GM18858 (cell line): ENCODE measurements around the gene RCBTB2.
"Not testable (repeated sequence)": the region's sequence is repeated elsewhere in the genome, so short reads cannot be mapped to it uniquely, and the experiment has no call there.

Experiments
- ATAC-seq: cut with Tn5 transposase; IDR thresholded peaks from one replicate; pipeline ENCODE4 v1.9.1; 2021; ENCODE audit not compliant: unreplicated experiment

The RCBTB2 gene

DNA sequence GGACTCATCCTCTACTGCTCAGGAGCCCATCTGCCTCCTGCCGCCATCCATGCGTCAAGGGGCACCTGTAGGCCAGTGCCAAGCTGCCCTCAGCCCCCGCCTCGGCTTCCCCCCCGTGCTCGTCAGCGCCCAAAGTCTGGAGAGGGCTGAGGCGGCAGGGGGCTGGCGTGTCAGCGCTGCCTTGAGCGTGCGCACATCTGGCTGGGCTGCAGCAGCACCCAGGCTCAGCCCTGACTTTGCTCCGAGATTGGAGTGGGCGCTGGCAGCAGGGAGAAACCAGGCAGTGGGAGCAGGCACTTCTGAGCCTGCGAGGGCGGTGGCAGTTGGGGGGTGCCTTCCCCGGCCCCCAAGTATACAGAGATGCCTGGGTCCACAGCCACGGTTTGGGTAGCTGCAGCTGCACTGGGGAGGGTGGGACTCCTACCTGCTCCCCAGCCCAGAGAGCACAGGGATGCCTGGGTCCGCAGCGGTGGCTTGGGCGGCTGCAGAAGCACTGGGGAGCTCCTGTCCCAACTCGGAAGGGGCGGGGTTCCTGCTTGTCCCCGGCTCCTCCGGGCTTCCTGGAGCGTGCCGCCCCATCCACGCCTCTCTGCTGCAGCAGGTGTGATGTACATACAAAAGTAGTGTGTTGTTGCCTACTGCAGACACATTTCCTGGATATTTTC lies 75.2 kb downstream of the RCBTB2 start:
- ATAC-seq, result no peak

DNA sequence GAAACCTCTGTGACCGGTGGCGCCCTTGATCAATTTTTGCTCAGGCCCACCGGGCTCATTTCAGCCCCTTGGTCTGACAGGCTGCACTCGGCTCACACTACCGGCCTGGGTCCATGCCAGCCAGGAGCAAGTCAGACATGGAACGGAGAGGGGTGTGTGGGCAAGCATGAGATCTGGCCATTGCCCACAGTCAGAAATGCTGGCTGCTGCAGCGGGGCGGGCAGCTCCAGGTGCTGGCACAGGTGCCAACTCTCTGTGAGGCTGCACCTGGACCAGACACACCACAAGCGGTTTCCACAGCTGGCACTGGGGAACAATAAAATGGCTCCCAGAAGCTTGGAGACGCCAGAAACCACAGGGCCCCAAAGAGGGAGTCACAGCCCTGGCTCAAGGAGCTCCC lies 76.3 kb downstream of the RCBTB2 start:
- no peak for ATAC-seq

- not testable (repeated sequence) for ATAC-seq
These were observed 81.7 kb downstream of the RCBTB2 start for GRCh38 chr13:48451196-48451595.

- no peak for ATAC-seq
These were observed 83.2 kb downstream of the RCBTB2 start for GRCh38 chr13:48449656-48450055.

DNA sequence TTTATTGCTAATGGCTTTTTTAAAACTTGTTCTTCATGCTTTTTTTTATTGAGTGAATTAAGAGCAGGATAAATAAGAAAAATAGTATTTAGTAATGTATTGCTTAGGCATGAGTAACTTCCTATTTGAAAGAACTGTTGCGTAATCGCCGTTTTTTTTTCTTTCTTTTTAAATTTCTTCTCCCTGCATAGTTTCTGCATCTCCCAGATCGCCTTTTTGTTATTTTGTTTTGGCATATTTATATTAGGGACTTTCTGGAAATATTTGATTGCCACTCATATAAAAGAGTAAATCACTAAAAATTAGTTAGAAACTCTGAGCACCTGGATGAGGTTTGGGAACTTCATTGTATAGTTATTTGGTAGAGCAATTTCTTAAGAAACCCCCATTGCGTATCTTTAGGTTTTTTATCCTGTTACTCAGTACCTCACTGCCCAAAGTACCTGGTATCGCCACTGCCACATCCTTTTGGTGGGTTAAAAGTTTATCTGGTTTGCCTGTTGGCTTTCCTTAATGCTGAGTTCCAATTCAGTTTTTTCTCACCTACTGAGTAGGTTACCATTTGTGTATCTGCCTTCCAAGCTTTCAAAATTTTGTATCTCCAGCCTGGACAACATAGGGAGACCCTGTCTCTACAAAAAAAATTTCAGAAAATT lies 83.8 kb downstream of the RCBTB2 start:
- no peak for ATAC-seq

GRCh38 chr13:48448285-48448958 lies 84.5 kb downstream of the RCBTB2 start:
- no peak for ATAC-seq

DNA sequence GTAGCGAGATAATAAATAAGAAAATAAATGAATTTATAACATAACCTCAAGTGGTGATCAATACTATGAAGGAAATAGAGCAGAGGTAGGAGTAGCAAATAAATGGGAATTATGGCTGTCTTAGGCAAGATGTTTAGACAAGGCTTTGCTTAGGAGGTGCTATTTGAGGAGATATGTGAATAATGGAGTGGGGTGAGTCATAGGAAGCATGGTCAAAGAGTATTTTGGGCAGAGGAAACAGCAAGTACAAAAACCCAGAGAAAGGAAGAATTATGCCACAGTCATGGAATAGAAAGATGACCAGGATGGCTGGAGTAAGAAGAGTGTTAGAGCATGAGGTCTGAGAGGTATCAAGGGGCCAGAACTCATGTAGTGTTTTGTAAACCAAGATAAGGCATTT lies 86.4 kb downstream of the RCBTB2 start:
- ATAC-seq, result no peak

DNA sequence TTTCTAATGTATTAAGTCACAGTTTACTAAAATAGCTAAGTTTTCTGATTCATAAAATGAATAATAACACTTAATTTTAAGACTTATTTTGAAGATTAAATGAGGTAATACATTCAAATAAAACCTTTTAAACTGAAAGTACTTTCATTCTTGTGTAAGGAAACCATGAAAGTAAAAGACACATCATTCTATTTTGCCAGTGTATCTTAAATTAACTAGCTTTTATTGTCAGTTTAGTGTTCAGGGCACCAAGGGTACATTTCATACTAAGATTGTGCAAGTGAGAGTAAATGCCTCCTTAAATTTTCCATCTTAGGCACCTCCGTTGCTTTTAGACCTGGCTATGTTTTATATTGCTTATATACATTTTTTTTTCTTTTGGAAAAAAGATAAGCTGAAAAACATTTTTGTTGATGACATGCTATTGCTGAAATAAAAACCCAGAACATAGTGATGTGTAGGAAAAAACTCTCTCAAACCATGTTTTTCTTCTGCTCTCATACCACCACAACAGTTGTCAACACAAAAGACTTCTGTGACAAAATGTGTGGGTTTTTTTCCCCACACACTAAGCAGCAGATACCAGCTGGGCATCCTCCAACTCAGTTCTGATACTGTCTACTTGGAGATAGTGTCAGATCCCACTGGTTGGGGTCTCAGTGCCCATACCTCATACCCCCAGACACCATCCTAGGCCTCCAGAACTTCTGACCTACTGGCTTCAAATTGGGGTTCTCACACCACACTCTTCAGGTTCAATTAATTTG lies 89.3 kb downstream of the RCBTB2 start:
- no peak for ATAC-seq
